ENCODE measurements around the gene C3orf18. TPM values are rescaled to one million over a fixed set of nuclear protein-coding genes. Genes with fewer than 3 reads are reported as not detected.

Gene C3orf18
- total RNA-seq, 2 donors from 2014 or later: 5.1 to 6.2 TPM

- Mint-ChIP-seq H3K9me3 (no peaks in the 10 kb centered on the region), H3K36me3 (peaks cover 38% of the 10 kb centered on the region), H3K4me1 (ENCODE audit: low read depth in 2 of 2) (peaks cover 71 to 86% of the 10 kb centered on the region in 2 donors), H3K27ac (peak overlapping the region; percentile 99), H3K27me3 (no peaks in the 10 kb centered on the region), H3K4me3 (peak overlapping the region; percentile 91)
- DNase-seq (ENCODE audit: low spot score): no peak
- ATAC-seq: no peak
These were observed 40.7 kb upstream of the C3orf18 start for GRCh38 chr3:50608278-50608677.

- peaks cover 73 to 89% of the 10 kb centered on the region in 2 donors for H3K4me1 Mint-ChIP-seq (ENCODE audit: low read depth in 2 of 2)
- ATAC-seq (no peak), DNase-seq (ENCODE audit: low spot score) (no peak)
- peaks cover 38% of the 10 kb centered on the region for H3K36me3 Mint-ChIP-seq
- peak overlapping the region; percentile 91 for H3K4me3 Mint-ChIP-seq
- no peaks in the 10 kb centered on the region for H3K9me3 Mint-ChIP-seq
- H3K27me3 Mint-ChIP-seq: no peaks in the 10 kb centered on the region
- peak overlapping the region; percentile 99 for H3K27ac Mint-ChIP-seq
These were observed 39.9 kb upstream of the C3orf18 start for GRCh38 chr3:50607271-50608091.

GRCh38 chr3:50606596-50606995 lies 39.0 kb upstream of the C3orf18 start:
- Mint-ChIP-seq H3K4me3 (peak overlapping the region; percentile 91), H3K4me1 (ENCODE audit: low read depth in 2 of 2) (peaks cover 75 to 89% of the 10 kb centered on the region in 2 donors), H3K36me3 (peaks cover 38% of the 10 kb centered on the region), H3K9me3 (no peaks in the 10 kb centered on the region), H3K27ac (peak overlapping the region; percentile 99), H3K27me3 (no peaks in the 10 kb centered on the region)
- no peak for ATAC-seq
- no peak for DNase-seq (ENCODE audit: low spot score)

- peaks cover 82 to 95% of the 10 kb centered on the region in 2 donors for H3K4me1 Mint-ChIP-seq (ENCODE audit: low read depth in 2 of 2)
- DNase-seq (ENCODE audit: low spot score): no peak
These were observed 38.4 kb upstream of the C3orf18 start for GRCh38 chr3:50605901-50606326.

GRCh38 chr3:50604628-50605588 lies 37.4 kb upstream of the C3orf18 start:
- ATAC-seq: no peak
- H3K4me1 Mint-ChIP-seq (ENCODE audit: low read depth in 2 of 2): peaks cover 86 to 93% of the 10 kb centered on the region in 2 donors
- H3K4me3 Mint-ChIP-seq: peak overlapping the region; percentile 91
- no peaks in the 10 kb centered on the region for H3K27me3 Mint-ChIP-seq
- no peaks in the 10 kb centered on the region for H3K9me3 Mint-ChIP-seq
- peaks cover 38% of the 10 kb centered on the region for H3K36me3 Mint-ChIP-seq
- peak overlapping the region; percentile 99 for H3K27ac Mint-ChIP-seq
- DNase-seq (ENCODE audit: low spot score): no peak

More at GRCh38 chr3:50605901-50606326, 38.4 kb upstream of the C3orf18 start:
- ATAC-seq: no peak
- Mint-ChIP-seq H3K9me3 (no peaks in the 10 kb centered on the region), H3K27me3 (no peaks in the 10 kb centered on the region), H3K36me3 (peaks cover 38% of the 10 kb centered on the region), H3K4me3 (peak overlapping the region; percentile 91), H3K27ac (peak overlapping the region; percentile 99)

- Mint-ChIP-seq H3K4me1 (ENCODE audit: low read depth in 2 of 2) (peaks cover 87 to 94% of the 10 kb centered on the region in 2 donors), H3K27me3 (no peaks in the 10 kb centered on the region), H3K9me3 (no peaks in the 10 kb centered on the region), H3K4me3 (peak overlapping the region; percentile 91), H3K36me3 (peaks cover 32% of the 10 kb centered on the region), H3K27ac (peak overlapping the region; percentile 99)
- no peak for DNase-seq (ENCODE audit: low spot score)
- ATAC-seq: no peak
These were observed 36.6 kb upstream of the C3orf18 start for GRCh38 chr3:50604110-50604621.

GRCh38 chr3:50603261-50604109 lies 35.9 kb upstream of the C3orf18 start:
- Mint-ChIP-seq H3K27me3 (no peaks in the 10 kb centered on the region), H3K36me3 (peaks cover 26% of the 10 kb centered on the region), H3K27ac (peak overlapping the region; percentile 99), H3K4me1 (ENCODE audit: low read depth in 2 of 2) (peaks cover 84 to 92% of the 10 kb centered on the region in 2 donors), H3K9me3 (no peaks in the 10 kb centered on the region), H3K4me3 (peak overlapping the region; percentile 91)
- ATAC-seq (no peak), DNase-seq (ENCODE audit: low spot score) (no peak)

GRCh38 chr3:50602595-50603191 lies 35.1 kb upstream of the C3orf18 start:
- ATAC-seq (no peak), DNase-seq (ENCODE audit: low spot score) (no peak)
- Mint-ChIP-seq H3K4me1 (ENCODE audit: low read depth in 2 of 2) (peaks cover 82 to 89% of the 10 kb centered on the region in 2 donors), H3K27me3 (no peaks in the 10 kb centered on the region), H3K27ac (peak overlapping the region; percentile 99), H3K36me3 (peaks cover 18% of the 10 kb centered on the region), H3K4me3 (peak overlapping the region; percentile 88), H3K9me3 (no peaks in the 10 kb centered on the region)

GRCh38 chr3:50600841-50601591 lies 33.5 kb upstream of the C3orf18 start:
- Mint-ChIP-seq H3K36me3 (peaks cover 14% of the 10 kb centered on the region), H3K4me1 (ENCODE audit: low read depth in 2 of 2) (peaks cover 73 to 74% of the 10 kb centered on the region in 2 donors), H3K4me3 (peak overlapping the region; percentile 88), H3K27me3 (no peaks in the 10 kb centered on the region), H3K9me3 (no peaks in the 10 kb centered on the region), H3K27ac (peak overlapping the region; percentile 99)
- DNase-seq (ENCODE audit: low spot score) (peak; percentile 96), ATAC-seq (peak; percentile 85 to 90)

- H3K9me3 Mint-ChIP-seq: no peaks in the 10 kb centered on the region
- H3K4me3 Mint-ChIP-seq: peak overlapping the region; percentile 88
- DNase-seq (ENCODE audit: low spot score) (no peak), ATAC-seq (peak in 1 of 2 donors; percentile 7)
- peaks cover 65 to 67% of the 10 kb centered on the region in 2 donors for H3K4me1 Mint-ChIP-seq (ENCODE audit: low read depth in 2 of 2)
- peaks cover 7% of the 10 kb centered on the region for H3K36me3 Mint-ChIP-seq
- H3K27me3 Mint-ChIP-seq: no peaks in the 10 kb centered on the region
- H3K27ac Mint-ChIP-seq: peak overlapping the region; percentile 99
These were observed 32.7 kb upstream of the C3orf18 start for GRCh38 chr3:50600141-50600753.

- Mint-ChIP-seq H3K27ac (peak overlapping the region; percentile 99), H3K4me3 (peak overlapping the region; percentile 88), H3K4me1 (ENCODE audit: low read depth in 2 of 2) (peaks cover 64 to 67% of the 10 kb centered on the region in 2 donors), H3K36me3 (peaks cover 4% of the 10 kb centered on the region), H3K9me3 (no peaks in the 10 kb centered on the region), H3K27me3 (no peaks in the 10 kb centered on the region)
- ATAC-seq (no peak), DNase-seq (ENCODE audit: low spot score) (no peak)
These were observed 32.2 kb upstream of the C3orf18 start for GRCh38 chr3:50599716-50600118.

Measured in natural killer cell treated with Interleukin-12 subunit alpha and Interleukin-12 subunit beta and Interleukin-15 and Interleukin-18, amount 100 ng/mL, for 72 hours (primary cell).